Left renal pelvis (tissue), 4 donors: ENCODE results near the gene LATS1. TPM values are rescaled to one million over a fixed set of nuclear protein-coding genes. Genes with fewer than 3 reads are reported as not detected.
"Not testable (repeated sequence)": the region's sequence is repeated elsewhere in the genome, so short reads cannot be mapped to it uniquely, and the experiment has no call there.

ENCODE experiments used
- DNase-seq, 4 donors: peaks; one replicate each; pipeline ENCODE4 v3.0.0-alpha.2; 2013; ENCODE audit warnings: low read depth in 4 of 4, low spot score in 3 of 4
- polyA plus RNA-seq, 4 donors: library from polyadenylated mRNA; unstranded; fragments of 120-200 nt; gene quantifications; one replicate each; pipeline ENCODE4 v1.2.1, GENCODE V29; 2013; ENCODE audit not compliant: insufficient read length in 4 of 4

Gene LATS1
- polyA plus RNA-seq, 4 donors: 30.5 to 41.3 (median 33.9) TPM

DNA sequence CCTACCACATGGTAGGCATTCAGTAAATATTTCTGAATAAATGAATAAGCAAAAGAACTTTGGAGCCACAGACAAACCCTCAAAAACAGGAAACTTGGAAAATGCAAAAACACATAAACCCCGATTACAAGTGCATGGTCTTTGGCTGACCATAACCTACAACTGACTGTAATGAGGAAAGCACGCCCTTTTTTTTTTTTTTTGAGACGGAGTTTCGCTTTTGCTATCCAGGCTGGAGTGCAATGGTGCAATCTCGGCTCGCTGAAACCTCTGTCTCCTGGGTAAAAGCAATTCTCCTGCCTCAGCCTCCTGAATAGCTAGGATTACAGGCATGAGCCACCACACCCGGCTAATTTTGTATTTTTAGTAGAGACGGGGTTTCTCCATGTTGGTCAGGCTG is 11.9 kb upstream of the LATS1 start:
- no peak for DNase-seq

DNA sequence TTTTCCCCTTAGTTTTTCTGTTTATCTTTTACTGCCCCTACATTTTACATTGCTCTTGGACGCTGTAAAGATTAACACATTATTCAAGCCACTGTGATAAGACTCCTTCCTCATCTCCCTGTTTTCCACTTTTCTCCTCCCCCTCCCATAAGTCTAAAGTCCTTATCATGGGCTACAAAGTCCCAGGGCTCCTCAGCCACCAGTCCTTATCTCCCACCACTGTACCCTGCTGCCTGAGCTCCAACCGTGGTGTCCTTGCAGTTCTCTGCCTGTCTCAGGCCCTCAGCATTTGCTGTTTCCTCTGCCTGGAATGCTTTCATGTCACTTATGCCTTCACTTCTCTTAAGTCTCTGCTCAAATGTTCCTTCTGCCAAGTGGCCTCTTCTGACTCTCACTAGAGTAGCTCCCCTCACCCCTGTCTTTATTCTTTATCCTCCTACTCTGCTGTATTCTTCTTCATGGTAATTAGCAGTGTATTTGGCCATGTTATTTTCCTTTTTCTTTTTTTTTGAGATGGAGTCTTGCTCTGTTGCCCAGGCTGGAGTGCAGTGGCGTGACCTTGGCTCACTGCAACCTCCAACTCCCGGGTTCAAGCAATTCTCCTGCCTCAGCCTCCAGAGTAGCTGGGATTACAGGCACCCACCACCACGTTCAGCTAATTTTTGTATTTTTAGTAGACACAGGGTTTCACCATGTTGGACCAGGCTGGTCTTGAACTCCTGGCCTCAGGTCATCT is 10.8 kb upstream of the LATS1 start:
- no peak for DNase-seq

DNA sequence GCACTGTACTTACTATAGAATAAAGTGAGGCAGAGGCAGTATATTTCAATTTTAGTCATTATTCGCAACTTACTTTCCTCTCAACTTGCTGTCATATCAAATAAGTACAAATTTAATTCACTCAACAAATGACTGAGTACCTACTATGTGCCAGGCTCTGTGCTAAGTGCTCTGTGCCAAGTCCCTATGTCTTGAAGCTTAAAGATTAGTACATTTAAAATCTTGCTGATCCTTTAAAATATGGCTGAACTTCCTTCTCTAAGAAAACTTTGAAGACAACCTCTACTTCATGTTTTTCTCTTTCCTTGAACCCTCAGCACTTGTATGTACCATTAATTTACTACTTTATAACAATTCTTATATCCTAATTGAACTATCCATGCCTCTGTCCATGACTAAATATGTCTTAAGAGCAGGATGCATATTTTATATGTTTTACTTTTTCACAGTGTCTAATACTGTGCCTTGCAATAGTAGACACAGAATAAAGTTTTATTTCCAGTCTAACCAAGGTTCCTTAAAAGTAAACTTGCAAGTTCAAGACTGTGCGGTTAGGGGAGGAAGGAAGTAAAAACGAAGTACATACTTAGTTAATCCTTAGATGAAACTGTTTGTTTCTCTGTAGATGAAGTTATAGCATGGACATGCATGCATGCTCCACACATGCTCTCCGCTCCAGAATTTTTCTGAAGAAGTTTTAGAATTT is 10.0 kb upstream of the LATS1 start:
- no peak for DNase-seq

DNA sequence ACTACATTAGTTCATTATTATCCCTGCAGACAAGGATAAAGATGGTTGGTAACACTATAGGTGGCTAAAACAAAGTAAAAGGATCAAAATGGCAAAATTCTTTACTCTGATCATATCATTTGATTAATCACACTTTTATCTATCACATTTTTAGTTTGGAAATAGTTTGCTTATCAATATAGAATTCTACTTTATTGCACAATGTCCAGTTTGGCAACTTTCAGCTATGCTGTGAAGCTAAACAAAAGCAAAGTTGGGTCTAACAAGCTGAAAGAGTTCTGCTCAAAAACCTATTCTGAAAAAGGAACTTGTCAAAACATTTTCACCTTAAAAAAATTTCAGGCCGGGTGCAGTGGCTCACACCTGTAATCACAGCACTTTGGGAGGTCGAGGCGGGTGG is 7.9 kb upstream of the LATS1 start:
- DNase-seq: no peak

DNA sequence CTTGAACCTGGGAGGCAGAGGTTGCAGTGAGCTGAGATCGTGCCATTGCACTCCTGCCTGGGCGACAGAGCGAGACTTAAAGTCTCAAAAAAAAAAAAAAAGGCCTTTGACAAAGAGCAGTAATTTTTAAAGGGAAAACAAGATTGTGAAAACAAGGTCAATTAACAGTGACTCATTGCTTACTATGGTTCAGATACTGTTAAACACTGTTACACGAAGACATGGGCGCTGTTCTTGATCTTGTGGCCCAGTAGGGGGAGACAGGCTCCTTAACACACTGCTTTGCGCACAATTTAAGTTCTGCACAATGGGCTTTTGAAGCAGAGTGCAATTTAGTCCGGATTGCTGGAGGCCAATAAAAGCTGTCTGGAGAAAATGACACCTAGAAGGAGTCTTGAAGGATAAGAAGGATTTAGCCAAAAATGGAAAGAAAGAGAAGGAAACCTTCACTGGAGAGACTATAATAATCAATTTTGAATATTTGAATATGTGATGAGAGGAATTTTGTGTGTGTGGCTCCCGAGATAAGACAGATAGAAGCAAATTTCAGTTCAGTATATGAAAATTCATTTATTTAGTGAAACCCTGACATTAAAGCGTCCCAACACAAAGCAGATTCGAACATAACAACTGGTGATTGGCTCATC is 6.0 kb upstream of the LATS1 start:
- DNase-seq: no peak

DNA sequence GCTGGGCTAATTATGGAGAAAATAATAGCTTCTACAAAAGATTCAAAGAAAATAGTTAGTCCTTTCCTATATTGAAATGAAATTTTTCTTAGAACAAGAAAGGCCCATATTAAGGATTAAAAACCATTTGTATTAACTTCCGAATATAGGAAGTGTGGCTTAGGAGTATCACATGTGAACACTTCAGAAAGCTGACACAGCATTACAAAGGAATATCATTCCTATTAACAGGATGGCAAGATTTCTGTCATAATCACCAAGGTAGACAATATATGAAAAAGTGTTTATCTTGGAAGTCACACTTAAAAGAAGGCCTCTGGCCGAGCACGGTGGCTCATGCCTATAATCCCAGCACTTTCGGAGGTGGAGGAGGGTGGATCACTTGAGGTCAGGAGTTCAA is 5.4 kb upstream of the LATS1 start:
- DNase-seq: no peak

DNA sequence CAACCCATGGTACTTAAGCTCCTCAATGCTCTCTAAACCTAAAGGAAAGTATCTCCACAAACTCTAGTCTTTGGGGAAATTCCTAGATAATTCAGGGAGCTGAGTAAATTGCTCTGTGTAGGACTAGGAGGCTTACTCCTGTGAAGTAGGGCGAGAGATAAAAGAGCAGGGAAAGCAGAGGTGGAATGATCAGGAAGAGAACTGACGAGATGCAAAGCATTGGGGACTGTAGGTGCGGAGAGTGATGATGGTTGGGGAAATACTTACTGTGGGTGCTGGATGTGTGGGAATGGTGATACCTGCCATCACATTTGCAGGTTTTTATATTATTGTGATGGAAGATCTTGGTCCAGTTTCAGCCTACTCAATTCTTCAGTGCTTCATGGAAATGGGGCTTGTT is 1.6 kb upstream of the LATS1 start:
- DNase-seq: no peak

DNA sequence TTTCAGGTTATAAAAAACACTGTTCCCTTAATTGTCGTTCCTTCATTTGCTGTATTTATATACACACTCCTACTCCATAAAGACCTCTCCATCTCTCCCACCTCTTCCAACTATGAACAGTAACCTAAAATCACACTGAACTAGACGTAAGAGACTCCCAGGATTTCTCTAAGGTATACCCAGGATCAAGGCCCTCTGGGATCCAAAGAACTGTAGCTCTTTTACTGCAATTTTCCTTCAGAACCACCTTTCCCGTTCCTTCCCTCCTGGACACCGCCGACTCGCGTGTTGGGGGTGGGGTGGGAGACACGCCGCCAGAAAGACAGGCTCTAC is 680 bp downstream of the LATS1 start:
- no peak for DNase-seq

DNA sequence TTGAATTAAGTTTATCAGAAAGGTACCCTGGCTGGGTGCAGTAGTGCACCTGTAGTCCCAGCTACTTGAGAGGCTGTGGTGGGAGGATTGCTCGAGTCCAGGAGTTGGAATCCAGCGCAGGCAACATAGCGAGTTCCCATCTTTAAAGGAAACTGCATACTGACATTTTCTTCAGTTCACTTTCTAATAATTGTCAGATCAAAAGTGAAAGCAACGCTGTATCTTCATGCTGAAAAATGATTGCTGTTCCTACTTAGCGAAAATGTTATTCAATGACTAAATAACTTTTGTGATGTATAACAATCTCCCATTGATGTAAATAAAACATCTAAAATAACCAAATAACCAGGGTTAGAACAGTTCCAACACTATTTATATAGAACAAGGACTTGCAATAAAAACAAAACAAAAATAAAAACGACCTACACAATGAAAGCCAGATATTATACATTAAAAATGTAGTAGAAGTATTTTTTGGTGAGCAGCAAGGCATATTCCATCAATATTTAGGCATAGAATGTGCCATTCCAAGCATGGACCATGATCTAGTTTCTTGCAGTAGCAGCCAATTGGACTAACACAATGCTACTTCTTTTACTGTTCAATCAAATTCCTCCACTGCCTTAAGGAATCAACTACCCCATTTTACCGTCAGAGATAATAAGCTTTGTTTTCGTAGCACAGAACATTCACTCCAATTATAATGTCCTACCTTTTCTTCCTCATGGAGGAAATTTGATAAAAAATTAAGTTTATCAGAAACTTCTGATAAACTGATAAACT is 1.5 kb downstream of the LATS1 start:
- no peak for DNase-seq

DNA sequence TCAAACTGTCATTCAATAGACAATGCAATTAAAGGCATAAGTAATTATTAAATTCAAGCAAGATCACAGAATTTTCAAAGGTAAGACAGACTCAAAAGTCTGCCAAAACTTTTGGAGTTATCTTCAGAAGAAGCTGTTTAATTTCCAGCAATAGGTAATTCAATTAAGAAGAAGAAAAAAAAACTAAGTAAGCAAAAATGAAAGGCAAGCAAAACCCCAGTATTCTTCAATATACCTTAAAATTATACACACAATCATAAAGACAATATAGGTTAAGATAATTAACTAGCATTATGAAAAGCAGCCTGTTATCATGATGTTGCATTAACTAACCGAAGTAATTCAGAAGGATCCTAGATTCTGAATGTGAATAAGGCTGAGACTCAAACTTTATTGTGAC is 3.5 kb downstream of the LATS1 start:
- no peak for DNase-seq

DNA sequence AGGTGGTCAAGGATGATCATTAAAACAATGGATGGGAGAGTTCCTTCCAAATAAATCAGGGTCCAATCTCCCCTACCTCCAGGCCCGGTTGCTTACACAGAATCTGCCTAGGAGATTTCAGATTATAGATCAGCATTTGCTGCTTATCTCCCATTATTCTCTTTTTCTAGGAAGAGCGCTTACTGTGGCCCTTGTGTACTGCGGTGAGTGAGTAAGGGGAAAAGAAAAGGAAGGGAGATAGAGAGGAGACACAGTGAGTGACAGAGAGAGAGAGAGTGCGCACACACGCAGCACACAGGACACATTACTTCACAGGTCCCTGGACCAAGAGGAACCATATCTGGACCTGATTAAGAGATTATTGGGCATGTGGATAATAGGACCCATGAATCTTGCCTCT is 6.2 kb downstream of the LATS1 start:
- DNase-seq: no peak

DNA sequence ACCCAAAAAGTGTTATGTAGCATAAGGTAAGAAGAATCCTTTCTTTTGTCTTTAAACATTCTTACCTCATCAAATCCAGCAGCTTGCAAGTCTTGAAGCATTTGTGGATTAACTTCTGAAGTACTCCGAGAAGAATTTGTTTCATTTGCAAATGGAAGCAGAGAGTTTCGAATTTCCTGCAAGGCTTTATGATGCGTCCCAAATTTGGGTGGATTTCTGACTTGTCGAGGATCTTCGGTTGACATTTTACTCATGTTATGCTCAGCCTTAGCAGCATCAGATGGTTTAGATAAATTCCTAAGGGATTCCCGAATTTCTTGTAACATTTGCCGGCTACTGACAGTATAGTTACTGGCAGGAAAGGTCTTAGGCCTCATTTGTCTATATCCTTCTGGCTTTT is 16.2 kb downstream of the LATS1 start:
- no peak for DNase-seq

DNA sequence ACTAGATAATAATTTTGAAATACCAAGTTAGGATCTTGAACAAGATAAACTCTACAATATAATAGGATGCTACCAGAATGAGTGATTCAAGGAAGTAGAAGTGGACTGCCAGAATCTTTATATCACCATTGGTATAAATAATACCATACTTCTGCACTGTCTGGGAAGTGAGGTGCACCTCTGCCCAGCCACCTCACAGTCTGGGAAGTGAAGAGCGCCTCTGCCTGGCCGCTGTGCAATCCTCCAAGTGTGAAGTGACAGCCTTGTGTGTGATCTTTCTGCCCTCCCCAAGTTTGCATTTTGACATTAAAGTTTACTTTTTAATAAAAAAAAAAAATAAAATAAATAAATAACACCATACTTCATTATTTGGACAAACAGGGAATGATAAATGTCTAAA is 18.8 kb downstream of the LATS1 start:
- DNase-seq: no peak

DNA sequence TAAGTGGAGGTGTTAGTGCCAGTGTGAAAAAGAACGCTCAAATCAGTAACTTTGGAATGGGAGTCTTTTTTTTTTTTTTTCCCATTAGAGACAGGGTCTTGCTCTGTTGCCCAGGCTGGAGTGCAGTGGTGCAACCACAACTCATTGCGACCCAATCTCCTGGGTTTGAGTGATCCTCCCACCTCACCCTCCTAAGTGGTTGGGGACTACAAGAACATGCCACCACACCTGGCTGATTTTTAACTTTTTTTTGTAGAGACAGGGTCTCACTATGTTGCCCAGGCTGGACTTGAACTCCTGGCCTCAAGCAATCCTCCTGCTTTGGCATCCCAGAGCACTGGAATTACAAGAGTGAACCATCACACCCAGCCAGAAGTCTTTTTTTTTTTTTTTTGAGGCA is 19.7 kb downstream of the LATS1 start:
- no peak for DNase-seq

DNA sequence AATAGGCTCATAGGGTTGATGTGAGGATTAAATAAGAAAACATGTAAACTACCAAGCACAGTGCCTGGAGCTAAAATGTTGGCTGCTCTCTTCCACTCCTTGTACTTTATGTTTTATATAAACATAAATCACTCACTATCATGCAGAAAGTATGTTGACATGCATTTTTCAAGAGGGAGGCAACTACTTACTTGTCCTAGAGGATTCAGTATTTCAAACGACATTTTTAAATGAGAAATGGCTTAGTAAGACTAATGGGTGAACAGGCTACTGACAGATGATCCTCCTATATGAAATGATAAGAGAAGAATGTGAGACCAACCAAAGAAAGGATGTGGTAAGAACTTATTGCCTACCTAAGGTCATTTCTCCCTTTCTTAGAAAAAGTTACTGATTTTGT is 21.0 kb downstream of the LATS1 start:
- DNase-seq: no peak

DNA sequence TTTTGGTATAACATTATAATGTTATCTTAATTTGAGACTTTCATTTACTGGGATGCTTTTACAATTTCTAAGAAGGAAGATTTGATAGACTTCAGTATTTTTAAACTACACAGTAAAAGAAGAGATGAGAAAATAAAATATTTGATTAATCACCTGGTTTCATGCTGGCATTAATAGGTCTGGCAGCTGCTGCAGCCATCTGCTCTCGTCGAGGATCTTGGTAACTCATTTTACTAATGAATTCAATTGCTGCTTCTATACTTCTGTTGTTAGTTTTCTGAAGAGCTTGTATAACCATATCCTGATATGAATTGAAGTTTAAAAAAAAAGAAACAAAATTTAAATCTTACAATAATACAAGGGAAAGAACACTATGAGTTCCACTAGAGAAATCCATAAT is 23.0 kb downstream of the LATS1 start:
- no peak for DNase-seq

DNA sequence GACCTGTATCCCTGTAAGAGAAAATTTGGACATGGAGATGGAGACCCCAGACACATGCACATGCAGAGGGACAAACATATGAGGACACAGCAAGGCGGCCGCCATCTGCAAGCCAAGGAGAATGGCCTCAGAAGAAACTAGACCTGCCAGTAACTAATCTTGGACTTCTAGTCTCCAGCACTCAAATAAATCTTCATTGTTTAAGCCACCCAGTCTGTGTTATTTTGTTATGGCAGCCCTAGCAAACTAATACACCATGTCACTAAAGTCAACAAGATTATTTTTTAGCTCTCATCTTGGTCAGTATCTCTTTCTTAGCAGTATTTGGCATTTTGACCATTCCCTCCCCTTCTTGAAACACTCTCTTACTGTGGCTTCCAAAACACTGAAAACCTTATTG is 26.7 kb downstream of the LATS1 start:
- DNase-seq: no peak

DNA sequence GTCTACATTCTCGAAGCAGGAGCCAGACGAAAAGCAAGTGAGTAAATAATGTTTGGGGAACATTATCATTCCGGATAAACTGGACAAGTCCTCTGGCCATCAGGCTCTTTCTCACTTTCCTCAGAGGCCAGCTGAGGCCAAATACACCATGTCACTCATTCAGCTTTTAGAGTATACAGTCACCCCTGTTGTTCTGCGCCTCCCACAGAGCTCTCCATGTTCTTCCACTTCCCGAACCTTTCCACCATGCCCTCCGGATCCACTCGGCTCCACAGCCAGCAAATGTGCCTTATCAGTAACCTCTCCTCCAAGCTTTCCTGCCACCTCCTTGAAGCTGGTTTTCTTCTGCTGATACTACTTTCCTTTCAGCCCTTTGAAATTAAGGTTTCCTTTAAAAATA is 31.7 kb downstream of the LATS1 start:
- no peak for DNase-seq

DNA sequence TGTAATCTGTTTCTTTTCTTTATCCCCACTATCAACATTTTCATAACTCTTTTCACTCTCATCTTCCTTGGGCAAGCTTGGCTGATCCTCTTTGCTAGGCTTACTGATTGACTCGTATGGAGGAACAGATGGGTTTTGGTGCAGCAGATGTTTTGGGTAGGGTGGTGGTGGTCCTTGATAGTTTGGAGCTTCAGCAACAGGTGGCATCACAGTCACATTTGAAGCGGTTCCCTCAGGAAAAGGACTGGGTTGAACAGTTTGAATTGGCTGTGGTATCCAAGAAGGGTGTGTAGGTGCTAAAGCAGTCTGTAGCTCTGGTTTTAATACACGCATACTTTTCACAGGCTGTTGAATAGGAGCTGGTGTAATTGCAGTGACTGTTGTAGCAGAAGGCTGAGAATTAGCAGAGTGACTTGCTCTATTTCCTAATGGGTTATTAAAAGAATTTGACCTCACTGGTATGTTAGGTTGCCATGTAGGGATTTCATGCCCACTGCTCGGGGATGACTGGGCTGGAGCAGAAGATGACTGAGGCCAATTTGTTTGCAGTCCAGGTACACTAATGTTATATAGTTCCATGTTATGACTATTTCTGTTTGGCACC is 34.5 kb downstream of the LATS1 start:
- no peak for DNase-seq

DNA sequence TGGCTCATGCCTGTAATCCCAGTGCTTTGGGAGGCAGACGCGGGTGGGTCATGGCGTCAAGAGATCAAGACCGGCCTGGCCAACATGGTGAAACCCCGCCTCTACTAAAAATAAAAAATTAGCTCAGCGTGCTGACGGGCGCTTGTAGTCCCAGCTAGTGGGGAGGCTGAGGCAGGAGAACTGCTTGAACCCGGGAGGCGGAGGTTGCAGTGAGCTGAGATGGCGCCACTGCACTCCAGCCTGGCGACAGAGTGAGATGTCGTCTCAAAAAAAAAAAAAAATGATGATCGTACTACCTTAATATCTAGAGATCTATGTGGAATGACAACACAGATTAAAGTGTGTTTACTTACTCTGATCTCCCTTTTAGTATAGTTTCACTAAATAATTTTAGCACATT is 36.1 kb downstream of the LATS1 start:
- DNase-seq: not testable (repeated sequence)

DNA sequence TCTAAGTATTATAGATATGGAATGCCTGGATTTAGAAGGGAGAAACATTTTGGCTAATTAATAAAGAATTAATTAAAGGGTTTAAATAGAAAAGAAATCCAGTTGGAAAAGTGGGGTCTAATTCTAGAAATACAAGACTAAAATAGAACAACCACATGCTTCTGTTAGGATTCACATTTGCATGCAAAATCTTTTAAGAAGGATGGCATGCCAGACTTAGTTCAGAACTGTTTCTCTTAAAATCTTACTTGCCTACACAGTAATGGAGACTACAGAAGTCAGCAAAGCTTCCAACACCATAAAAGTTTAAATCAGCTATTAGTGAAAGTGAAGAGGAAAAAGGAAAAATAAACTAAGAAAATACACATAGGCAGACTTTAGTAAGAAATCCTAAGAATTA is 36.7 kb downstream of the LATS1 start:
- DNase-seq: no peak
